Astrocyte of the cerebellum (primary cell): ENCODE measurements around the gene EDC4.

Experiments
- DNase-seq: peaks from one replicate; pipeline ENCODE4 v3.0.0-alpha.2; 2011; ENCODE audit warnings: low read depth
- H3K4me3 ChIP-seq: 2 replicates; pipeline ENCODE4 v1.5.1; 2011; ENCODE audit warnings: mild to moderate bottlenecking, low read depth, low read length, moderate library complexity
- in situ Hi-C: cut with HindIII; loops from 2 replicates; pipeline ENCODE4 v1.10.0; 2017; ENCODE audit warnings: low sequenced_read_pairs
- TF ChIP-seq, protein P1 (sequence below): IDR thresholded peaks from 2 replicates; pipeline ENCODE4 v1.5.1; 2012; ENCODE audit warnings: low read length, low read depth, moderate library complexity, mild to moderate bottlenecking; ENCODE audit errors: missing control alignments

EDC4 gene

DNA sequence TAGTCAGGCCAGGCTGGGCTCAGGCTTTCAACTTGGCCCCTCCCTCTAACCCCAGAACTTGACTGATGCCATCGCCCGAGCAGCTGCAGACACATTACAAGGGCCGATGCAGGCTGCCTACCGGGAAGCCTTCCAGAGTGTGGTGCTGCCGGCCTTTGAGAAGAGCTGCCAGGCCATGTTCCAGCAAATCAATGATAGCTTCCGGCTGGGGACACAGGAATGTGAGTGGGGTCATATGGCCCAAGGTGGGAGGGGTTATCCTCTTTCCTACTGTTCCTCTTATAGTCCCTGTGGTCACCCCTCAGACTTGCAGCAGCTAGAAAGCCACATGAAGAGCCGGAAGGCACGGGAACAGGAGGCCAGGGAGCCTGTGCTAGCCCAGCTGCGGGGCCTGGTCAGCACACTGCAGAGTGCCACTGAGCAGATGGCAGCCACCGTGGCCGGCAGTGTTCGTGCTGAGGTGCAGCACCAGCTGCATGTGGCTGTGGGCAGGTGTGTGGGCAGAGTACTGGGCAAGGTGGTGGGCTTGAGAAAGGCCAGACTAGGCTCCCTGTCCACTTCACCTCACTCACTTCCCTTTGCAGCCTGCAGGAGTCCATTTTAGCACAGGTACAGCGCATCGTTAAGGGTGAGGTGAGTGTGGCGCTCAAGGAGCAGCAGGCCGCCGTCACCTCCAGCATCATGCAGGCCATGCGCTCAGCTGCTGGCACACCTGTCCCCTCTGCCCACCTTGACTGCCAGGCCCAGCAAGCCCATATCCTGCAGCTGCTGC lies 9.7 kb downstream of the EDC4 start:
- no peak overlapping the region for H3K4me3 ChIP-seq
- in situ Hi-C loops, result no loop called here
- TF ChIP-seq, protein P1, sequence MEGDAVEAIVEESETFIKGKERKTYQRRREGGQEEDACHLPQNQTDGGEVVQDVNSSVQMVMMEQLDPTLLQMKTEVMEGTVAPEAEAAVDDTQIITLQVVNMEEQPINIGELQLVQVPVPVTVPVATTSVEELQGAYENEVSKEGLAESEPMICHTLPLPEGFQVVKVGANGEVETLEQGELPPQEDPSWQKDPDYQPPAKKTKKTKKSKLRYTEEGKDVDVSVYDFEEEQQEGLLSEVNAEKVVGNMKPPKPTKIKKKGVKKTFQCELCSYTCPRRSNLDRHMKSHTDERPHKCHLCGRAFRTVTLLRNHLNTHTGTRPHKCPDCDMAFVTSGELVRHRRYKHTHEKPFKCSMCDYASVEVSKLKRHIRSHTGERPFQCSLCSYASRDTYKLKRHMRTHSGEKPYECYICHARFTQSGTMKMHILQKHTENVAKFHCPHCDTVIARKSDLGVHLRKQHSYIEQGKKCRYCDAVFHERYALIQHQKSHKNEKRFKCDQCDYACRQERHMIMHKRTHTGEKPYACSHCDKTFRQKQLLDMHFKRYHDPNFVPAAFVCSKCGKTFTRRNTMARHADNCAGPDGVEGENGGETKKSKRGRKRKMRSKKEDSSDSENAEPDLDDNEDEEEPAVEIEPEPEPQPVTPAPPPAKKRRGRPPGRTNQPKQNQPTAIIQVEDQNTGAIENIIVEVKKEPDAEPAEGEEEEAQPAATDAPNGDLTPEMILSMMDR, result no peak
- DNase-seq, result no peak

DNA sequence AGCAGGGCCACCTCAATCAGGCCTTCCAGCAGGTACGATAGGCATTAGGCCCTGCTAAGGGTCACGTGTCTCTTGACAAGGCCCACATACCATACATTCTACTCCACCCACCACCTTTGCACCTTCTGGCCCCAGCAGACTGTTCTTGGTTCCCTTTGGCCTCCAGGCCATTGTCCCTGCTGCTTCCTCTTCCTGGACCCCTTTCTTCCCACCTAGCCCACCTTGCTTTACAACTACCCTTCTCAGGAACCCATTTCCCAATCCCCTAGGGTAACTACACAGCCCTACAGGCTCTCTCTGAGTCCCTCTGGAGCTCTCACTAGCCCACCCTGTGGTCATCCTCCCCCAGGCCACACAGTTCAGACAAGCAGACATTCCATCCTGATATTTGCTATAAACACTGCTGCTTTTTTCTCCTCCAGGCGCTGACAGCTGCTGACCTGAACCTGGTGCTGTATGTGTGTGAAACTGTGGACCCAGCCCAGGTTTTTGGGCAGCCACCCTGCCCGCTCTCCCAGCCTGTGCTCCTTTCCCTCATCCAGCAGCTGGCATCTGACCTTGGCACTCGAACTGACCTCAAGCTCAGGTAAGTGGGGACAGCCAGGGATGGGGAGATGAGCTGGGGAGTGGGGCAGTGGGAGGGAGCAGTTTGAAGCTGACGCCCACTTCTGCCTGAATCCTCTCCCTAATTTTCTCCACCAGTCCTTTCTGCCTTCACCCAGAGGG lies 10.5 kb downstream of the EDC4 start:
- TF ChIP-seq, protein P1, result no peak
- no peak for DNase-seq
- in situ Hi-C loops, result no loop called here
- H3K4me3 ChIP-seq, result no peak overlapping the region

DNA sequence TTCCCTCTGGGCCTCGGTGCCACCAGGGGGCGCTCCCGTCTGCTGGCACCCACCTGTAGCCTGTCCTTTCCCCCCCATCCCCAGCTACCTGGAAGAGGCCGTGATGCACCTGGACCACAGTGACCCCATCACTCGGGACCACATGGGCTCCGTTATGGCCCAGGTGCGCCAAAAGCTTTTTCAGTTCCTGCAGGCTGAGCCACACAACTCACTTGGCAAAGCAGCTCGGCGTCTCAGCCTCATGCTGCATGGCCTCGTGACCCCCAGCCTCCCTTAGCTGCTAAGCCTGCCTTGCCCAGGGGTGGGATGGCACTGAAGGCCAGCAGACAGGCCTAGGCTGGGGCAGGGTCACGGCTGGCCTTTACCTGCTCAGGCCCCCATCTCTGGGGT lies 11.0 kb downstream of the EDC4 start:
- no peak overlapping the region for H3K4me3 ChIP-seq
- in situ Hi-C loops, result no loop called here
- no peak for DNase-seq
- TF ChIP-seq, protein P1, result peak; percentile 90

DNA sequence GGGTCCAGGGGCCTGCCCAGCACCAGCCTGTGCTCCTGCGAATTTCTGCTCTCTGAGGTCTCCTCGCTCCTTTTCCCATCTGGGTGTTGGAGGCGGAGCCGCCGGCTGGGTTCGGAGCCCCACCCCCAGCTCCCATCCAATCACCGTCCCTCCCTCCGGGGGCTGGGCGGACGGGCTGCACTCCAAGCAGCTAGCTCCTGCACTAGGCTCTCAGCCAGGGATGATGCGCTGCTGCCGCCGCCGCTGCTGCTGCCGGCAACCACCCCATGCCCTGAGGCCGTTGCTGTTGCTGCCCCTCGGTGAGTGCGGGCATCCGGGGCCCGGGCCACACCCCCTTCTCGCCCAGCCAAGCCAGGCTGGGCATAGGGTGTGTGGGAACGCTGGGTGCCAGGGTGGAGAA lies 11.8 kb downstream of the EDC4 start, which contains the start of gene NRN1L:
Gene NRN1L, plus strand, starts transcription at position 202 of the 400 bp plus-strand sequence. Its CDS starts 19 bp downstream, at position 221.
- no peak within 1 kb of the TSS for H3K4me3 ChIP-seq
- TF ChIP-seq, protein P1, result no peak
- in situ Hi-C loops, result no loop called here
- peak; percentile 69 for DNase-seq

DNA sequence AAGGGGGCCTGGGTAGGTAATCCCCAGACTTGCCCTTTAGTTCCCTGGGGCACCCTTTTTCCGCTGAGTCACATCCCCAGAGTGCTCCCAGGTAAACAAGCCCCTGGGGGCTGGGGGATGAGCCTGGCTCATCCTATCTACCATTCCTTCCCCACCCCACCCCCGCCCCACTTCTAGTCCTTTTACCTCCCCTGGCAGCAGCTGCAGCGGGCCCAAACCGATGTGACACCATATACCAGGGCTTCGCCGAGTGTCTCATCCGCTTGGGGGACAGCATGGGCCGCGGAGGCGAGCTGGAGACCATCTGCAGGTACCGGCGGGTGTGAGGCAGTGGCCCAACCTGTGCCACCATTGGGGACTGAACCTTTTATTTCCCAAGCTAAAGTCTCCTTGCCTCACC lies 12.7 kb downstream of the EDC4 start:
- in situ Hi-C loops, result no loop called here
- TF ChIP-seq, protein P1, result no peak
- H3K4me3 ChIP-seq, result no peak overlapping the region
- DNase-seq, result no peak

DNA sequence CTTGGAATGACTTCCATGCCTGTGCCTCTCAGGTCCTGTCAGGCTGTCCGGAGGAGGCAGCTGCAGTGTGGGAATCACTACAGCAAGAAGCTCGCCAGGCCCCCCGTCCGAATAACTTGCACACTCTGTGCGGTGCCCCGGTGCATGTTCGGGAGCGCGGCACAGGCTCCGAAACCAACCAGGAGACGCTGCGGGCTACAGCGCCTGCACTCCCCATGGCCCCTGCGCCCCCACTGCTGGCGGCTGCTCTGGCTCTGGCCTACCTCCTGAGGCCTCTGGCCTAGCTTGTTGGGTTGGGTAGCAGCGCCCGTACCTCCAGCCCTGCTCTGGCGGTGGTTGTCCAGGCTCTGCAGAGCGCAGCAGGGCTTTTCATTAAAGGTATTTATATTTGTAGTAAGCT lies 13.1 kb downstream of the EDC4 start:
- no peak for DNase-seq
- TF ChIP-seq, protein P1, result no peak
- in situ Hi-C loops, result no loop called here
- no peak overlapping the region for H3K4me3 ChIP-seq
